DND-41 (cell line): ENCODE measurements around the gene PTPRC.

ENCODE experiments used
- ATAC-seq: fragments of 200-7000 bp; cut with Tn5 transposase; 3 replicates; pipeline ENCODE4 v1.9.1; 2021; ENCODE audit warnings: low read depth; ENCODE audit not compliant: insufficient read depth
- DNase-seq: peaks from one replicate; pipeline ENCODE4 v3.0.0-alpha.2; 2020
- H2AFZ ChIP-seq: 2 replicates; pipeline ENCODE4 v1.6.0; 2012; ENCODE audit warnings: low read depth, low read length
- H3K27ac ChIP-seq: 2 replicates; pipeline ENCODE4 v1.5.1; 2012; ENCODE audit warnings: low read length, inconsistent platforms
- H3K27me3 ChIP-seq: fragments of 200-600 bp; sonication (generic); 2 replicates; pipeline ENCODE4 v1.6.0; 2012; ENCODE audit warnings: low read length, mild to moderate bottlenecking, inconsistent platforms; ENCODE audit not compliant: insufficient read depth, poor library complexity
- H3K36me3 ChIP-seq: 2 replicates; pipeline ENCODE4 v1.5.1; 2012; ENCODE audit warnings: low read length, inconsistent platforms; ENCODE audit not compliant: insufficient read depth
- H3K4me1 ChIP-seq: 2 replicates; pipeline ENCODE4 v1.5.1; 2012; ENCODE audit warnings: mild to moderate bottlenecking, low read length; ENCODE audit not compliant: insufficient read depth
- H3K4me2 ChIP-seq: 2 replicates; pipeline ENCODE4 v1.6.0; 2012; ENCODE audit warnings: mild to moderate bottlenecking, moderate library complexity, low read length, inconsistent platforms; ENCODE audit not compliant: insufficient read depth
- H3K4me3 ChIP-seq, 2 experiments: fragments of 200-600 bp in 1 of 2; shearing (Covaris generic) in 1 of 2; 2 replicates each; pipeline ENCODE4 v1.5.1; 2012 to 2016; ENCODE audit warnings: inconsistent platforms in 2 of 2, low read length in 2 of 2, mild to moderate bottlenecking in 2 of 2, low read depth in 1 of 2, moderate library complexity in 1 of 2
- H3K79me2 ChIP-seq: 2 replicates; pipeline ENCODE4 v1.6.0; 2012; ENCODE audit warnings: low read length, inconsistent platforms; ENCODE audit not compliant: insufficient read depth
- H3K9ac ChIP-seq: 2 replicates; pipeline ENCODE4 v1.6.0; 2012; ENCODE audit warnings: low read depth, mild to moderate bottlenecking, inconsistent platforms, low read length, moderate library complexity
- H3K9me3 ChIP-seq: 2 replicates; pipeline ENCODE4 v1.5.1; 2012; ENCODE audit warnings: low read length, moderate library complexity, mild to moderate bottlenecking, inconsistent platforms; ENCODE audit not compliant: insufficient read depth, severe bottlenecking
- H4K20me1 ChIP-seq: 2 replicates; pipeline ENCODE4 v1.6.0; 2012; ENCODE audit warnings: low read length; ENCODE audit not compliant: insufficient read depth
- EZH2 ChIP-seq: IDR thresholded peaks from 3 replicates; pipeline ENCODE4 v1.6.1; 2012; ENCODE audit warnings: borderline replicate concordance, low read depth, mild to moderate bottlenecking, moderate library complexity, low read length, inconsistent platforms; ENCODE audit not compliant: severe bottlenecking
- TF ChIP-seq, protein P1 (sequence below): IDR thresholded peaks from 2 replicates; pipeline ENCODE4 v1.5.1; 2012; ENCODE audit warnings: borderline replicate concordance, low read length, moderate library complexity, mild to moderate bottlenecking; ENCODE audit not compliant: poor library complexity, severe bottlenecking; ENCODE audit errors: extremely low read depth

The PTPRC gene

DNA sequence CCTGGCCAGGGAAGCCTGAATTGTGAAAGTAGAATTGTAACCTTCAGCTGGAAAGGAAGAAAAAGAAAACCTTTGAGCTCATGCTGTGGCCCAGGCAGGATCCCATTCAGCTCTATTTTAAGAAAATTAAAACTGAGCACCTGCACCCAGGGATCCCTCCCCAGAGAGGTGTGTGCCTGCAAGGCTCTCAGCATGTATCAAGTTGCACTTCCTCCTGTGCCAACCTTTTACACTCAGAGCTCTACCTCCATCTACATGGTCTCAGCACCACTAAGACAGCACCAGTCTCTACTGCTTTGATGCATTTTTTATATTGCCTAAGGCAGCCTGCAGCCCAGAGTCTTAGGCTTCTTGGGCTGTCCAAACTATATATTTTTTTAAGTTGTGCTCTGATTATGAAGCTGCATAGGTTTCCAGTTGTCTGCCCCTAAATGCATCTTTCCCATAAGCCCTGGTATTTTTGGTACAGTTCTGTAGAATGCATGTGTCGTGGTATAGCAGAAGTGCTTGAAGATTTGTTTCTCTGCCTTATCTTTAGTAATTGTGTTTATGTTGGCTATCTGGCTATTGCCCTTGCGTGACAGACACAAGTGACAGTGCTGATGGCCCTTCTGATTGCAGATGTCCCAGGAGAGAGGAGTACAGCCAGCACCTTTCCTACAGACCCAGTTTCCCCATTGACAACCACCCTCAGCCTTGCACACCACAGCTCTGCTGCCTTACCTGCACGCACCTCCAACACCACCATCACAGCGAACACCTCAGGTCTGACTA, 63.1 kb downstream of the PTPRC start:
- Histone ChIP-seq H3K79me2 (no peaks in the 10 kb centered on the region), H4K20me1 (no peaks in the 10 kb centered on the region), H3K4me1 (no peaks in the 10 kb centered on the region), H3K9me3 (no peaks in the 10 kb centered on the region), H3K4me3 (no peak overlapping the region), H3K4me2 (no peak overlapping the region), H3K27me3 (no peaks in the 10 kb centered on the region), H3K9ac (no peak overlapping the region), H3K36me3 (peaks cover 28% of the 10 kb centered on the region), H2AFZ (no peak overlapping the region), H3K27ac (no peak overlapping the region)
- ATAC-seq (no peak), DNase-seq (no peak)
- TF ChIP-seq, protein P1, sequence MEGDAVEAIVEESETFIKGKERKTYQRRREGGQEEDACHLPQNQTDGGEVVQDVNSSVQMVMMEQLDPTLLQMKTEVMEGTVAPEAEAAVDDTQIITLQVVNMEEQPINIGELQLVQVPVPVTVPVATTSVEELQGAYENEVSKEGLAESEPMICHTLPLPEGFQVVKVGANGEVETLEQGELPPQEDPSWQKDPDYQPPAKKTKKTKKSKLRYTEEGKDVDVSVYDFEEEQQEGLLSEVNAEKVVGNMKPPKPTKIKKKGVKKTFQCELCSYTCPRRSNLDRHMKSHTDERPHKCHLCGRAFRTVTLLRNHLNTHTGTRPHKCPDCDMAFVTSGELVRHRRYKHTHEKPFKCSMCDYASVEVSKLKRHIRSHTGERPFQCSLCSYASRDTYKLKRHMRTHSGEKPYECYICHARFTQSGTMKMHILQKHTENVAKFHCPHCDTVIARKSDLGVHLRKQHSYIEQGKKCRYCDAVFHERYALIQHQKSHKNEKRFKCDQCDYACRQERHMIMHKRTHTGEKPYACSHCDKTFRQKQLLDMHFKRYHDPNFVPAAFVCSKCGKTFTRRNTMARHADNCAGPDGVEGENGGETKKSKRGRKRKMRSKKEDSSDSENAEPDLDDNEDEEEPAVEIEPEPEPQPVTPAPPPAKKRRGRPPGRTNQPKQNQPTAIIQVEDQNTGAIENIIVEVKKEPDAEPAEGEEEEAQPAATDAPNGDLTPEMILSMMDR: no peak
- TF ChIP-seq EZH2: no peak

DNA sequence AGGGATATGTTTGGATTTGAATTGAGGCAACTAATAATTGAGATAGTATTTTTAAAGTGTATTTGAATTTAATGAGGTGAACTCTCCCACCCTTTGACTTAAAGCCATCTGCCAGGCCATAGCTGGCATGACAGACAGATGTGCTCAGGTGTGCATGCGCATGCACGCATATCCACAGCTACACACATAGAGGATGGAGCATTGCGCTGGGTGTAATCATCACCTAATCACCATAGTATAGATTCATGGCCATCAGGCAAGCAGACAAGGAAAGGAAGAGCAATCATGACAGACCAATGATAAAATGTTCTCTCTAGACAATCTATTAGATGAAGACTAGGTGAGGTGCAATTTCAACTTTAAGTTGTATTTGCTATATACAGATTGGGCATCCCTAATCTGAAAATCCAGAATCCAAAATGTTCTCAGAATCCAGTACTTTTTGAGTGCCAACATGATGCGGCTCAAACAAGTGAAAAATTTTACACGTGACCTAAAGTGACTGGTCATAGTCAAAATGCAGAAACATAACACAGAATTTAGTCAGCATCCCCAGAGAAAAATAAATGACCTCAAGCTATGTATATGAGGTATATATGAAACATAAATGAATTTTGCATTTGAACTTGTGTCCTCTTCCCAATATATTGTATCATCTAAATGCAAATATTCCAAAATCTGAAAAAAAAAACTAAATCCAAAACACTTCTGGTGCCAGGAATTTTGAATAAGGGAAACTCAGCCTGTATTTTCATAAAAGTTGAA, 70.1 kb downstream of the PTPRC start:
- peaks cover 8% of the 10 kb centered on the region for H3K36me3 ChIP-seq
- no peaks in the 10 kb centered on the region for H3K27me3 ChIP-seq
- no peaks in the 10 kb centered on the region for H4K20me1 ChIP-seq
- H3K79me2 ChIP-seq: no peaks in the 10 kb centered on the region
- H3K9ac ChIP-seq: no peak overlapping the region
- no peaks in the 10 kb centered on the region for H3K9me3 ChIP-seq
- H3K4me3 ChIP-seq: no peak overlapping the region
- no peaks in the 10 kb centered on the region for H3K4me1 ChIP-seq
- TF ChIP-seq, protein P1: no peak
- no peak for TF ChIP-seq EZH2
- ATAC-seq (no peak), DNase-seq (no peak)
- no peak overlapping the region for H3K27ac ChIP-seq
- no peak overlapping the region for H3K4me2 ChIP-seq
- no peak overlapping the region for H2AFZ ChIP-seq

DNA sequence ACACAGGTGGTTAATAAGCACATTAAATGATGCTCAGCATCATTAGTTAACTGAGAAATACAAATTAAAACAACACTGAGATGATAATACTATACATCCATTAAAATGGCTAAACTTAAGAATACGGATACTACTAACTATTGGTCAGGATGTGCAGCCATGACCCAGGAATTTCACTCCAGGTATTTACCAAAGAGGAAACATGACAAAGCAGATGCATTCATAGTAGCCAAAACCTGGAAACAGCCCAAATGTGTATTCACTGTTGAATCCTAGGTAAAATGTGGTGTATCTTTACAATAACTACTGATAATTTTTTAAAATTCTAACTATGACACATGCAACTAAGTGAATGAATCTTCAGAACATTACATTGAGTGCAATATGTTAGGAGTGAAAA, 73.0 kb downstream of the PTPRC start:
- H2AFZ ChIP-seq: no peak overlapping the region
- no peak for DNase-seq

More for the DNA sequence above, 73.0 kb downstream of the PTPRC start:
- Histone ChIP-seq H3K4me2 (no peak overlapping the region), H3K9me3 (no peaks in the 10 kb centered on the region), H3K9ac (no peak overlapping the region), H3K36me3 (peaks cover 5% of the 10 kb centered on the region), H3K27me3 (no peaks in the 10 kb centered on the region), H3K27ac (no peak overlapping the region), H3K4me1 (no peaks in the 10 kb centered on the region), H3K79me2 (no peaks in the 10 kb centered on the region), H3K4me3 (no peak overlapping the region), H4K20me1 (no peaks in the 10 kb centered on the region)
- TF ChIP-seq EZH2: no peak
- TF ChIP-seq, protein P1: no peak
- no peak for ATAC-seq
